Sciatic nerve (tissue), 2 donors: ENCODE results near the gene NR2F2. TPM values are rescaled to one million over a fixed set of nuclear protein-coding genes. Genes with fewer than 3 reads are reported as not detected.

Experiments used
- ATAC-seq: fragments of 200-7000 bp; cut with Tn5 transposase; one replicate; pipeline ENCODE4 v1.9.1; 2020; ENCODE audit warnings: mild to moderate bottlenecking, moderate library complexity
- DNase-seq: peaks from one replicate; pipeline ENCODE4 v3.0.0-alpha.2; 2020; ENCODE audit warnings: low spot score
- intact Hi-C: fragments of 100-400 bp; cut with DNase I; formaldehyde crosslinking; loops from one replicate; pipeline ENCODE4 v1.14.2; 2022
- total RNA-seq: library from RNA; stranded (reverse); fragmentation: NEBNext Ultra II Directional; extraction: Animal tissue kit (Norgen Biotek cat#: 25700); gene quantifications from one replicate; pipeline ENCODE4 v1.2.1, GENCODE V29; 2021
- donor health status: DM: no; HTN: no; CAD: no.
- donor health status: DM: no; HTN: no; CAD: no.

NR2F2 gene
- total RNA-seq = 242 TPM

DNA sequence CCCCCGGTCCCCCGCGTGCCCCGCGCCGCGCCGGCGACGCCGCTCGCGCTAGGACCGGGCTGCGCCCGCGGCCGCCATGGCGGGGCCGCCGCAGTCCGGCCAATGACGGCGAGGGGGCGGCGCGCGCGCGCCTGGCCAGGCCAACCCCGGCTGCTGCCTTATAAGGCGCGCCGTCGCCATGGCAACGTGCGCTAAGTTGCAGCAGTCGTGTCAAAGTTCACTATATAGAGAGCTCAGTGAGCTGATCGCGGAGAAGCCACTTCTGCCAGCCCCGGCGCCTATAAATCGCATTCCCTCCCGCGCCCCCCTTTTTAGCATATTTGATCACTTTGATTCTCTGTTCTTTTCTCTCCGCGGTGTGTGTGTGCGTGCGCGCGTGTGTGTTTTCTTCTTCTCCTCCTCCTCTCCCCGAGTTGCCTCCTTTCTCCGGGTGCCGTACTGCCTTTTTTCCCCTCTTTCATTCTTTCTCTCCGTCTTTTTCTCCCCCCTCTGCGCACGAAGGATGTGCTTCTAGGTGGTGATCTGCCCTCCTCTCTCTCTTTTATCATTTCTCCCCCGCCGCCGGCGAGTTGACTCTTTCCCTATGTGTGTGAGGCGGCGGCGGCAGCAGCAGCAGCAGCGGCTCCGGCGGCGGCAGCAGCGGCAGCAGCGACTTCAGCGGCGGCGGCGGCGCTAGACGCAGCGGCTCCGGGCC, at the start of gene NR2F2:
Gene NR2F2 (plus strand): TSS at position 251 of the 694 bp plus-strand sequence. CDS start 1,406 bp downstream, outside the sequence.
- peak; percentile 89 for ATAC-seq
- intact Hi-C loops = loop anchor here (5.0 kb wide), 1 partner anchor 562 kb away; no protein-coding TSS in a partner anchor
- peak; percentile 98 for DNase-seq

DNA sequence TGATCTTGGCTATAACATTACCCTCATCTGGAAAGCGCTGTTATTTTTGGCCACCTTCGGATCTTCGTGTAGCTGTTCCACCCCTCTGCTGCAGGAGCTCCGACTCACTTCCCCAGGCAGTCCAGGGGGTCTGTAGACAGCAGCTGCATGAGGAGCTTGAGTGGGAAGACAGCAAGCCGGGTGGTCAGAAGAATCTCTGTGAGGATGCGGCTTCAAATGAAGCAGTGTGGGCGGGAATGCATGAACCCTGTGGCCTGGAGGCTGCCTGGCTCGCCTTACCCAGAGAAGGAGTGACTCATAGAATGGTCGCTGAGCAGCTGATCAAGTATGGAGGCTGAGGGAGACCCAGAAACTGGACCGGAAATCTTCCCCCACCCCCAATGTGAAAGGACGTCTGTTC, 45.2 kb upstream of the NR2F2 start:
- DNase-seq (peak; percentile 77), ATAC-seq (peak; percentile 92)
- intact Hi-C loops = no loop called here

DNA sequence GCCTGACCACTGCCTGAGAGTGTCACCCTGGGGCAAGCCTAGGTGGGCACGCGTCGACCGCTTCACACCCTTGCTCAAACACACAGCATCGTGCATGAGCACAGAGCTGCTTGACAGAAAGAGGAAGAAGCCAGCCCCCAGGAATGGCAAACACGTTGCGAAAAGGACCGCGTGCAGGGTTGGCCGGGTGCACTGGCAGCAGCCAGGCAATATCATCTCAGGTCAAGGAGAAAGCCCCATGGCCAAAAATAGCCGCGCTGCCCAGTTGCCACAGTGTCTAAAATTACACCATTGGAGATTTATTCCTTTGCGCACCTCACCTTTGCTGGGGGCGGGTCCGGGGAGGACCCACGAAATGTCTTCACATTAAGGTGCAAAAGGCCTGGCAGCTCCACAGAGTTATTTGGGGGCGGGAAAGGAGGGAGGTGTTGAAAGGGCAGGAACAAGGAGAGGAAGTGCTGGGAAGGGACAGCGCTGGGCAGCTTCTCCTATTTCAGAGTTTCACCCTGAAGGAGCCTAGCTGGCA, 44.7 kb upstream of the NR2F2 start:
- ATAC-seq (peak; percentile 13), DNase-seq (no peak)
- intact Hi-C loops = no loop called here

GRCh38 chr15:96290679-96291078, 39.8 kb upstream of the NR2F2 start:
- intact Hi-C loops = no loop called here
- ATAC-seq (no peak), DNase-seq (no peak)

GRCh38 chr15:96292635-96293034, 37.9 kb upstream of the NR2F2 start:
- intact Hi-C loops = no loop called here
- ATAC-seq (no peak), DNase-seq (no peak)

GRCh38 chr15:96293441-96293840, 37.1 kb upstream of the NR2F2 start:
- ATAC-seq = no peak
- intact Hi-C loops = no loop called here
- DNase-seq = no peak

- intact Hi-C loops = no loop called here
- no peak for ATAC-seq
- no peak for DNase-seq
Observed at GRCh38 chr15:96294766-96295165, 35.7 kb upstream of the NR2F2 start.

DNA sequence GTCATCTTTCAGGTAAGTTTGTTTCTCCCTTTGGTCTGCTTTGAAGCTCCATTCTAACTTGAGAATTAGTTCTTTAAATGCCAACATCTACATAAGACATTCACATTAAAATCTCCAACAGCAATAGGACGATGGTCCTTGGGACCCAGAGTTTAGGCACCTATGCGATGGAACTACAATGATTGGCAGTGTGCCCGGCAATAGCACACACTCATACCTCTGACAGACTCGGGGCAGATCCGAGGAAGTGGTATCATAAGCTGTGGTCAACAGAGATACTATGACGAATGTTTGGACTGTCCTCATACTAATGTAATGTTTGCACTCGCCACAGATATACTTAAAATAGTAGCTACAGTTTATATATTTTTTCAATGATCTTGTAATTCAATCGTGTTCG, 34.2 kb upstream of the NR2F2 start:
- intact Hi-C loops = no loop called here
- ATAC-seq (no peak), DNase-seq (no peak)

DNA sequence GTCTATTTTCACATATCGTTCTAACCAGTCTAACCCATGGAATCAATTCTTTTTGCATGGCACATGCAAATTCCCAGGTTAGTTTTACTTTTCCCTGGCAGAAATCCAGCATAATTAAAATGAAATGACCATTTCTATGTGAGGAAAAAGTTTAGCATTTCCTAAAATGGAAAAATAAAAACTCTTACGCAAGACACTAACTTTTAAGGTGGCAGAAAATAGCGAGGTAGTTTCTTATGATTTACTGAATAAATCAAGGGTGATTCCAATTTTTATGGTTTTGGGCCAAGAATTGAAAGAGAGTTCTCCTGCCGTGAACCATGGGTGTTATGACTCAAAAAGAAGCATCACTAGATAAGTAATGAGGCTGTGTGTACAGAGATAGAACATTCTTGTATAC, 32.7 kb upstream of the NR2F2 start:
- intact Hi-C loops = no loop called here
- DNase-seq (no peak), ATAC-seq (no peak)

GRCh38 chr15:96298217-96298616, 32.3 kb upstream of the NR2F2 start:
- ATAC-seq (no peak), DNase-seq (no peak)
- intact Hi-C loops = no loop called here

DNA sequence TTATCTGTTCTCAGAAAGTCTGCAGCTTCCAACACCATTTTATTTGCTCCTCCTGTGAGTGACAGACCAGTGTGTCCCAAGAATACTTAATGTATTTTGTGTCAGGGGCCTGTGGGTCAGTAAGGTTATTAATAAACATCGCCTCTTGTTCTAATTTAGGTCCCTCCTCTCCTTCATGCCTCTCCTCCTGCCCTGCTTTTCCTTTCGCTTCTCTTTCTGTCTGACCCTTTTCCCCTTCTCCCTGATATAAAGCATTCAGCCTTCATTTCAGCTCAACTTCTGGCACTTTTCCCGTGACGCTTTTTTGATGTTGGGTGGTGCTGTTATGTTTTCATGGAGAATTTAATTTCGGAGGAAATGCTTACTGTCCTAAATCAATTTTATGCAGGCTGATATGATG, 29.7 kb upstream of the NR2F2 start:
- ATAC-seq (peak; percentile 51), DNase-seq (no peak)
- intact Hi-C loops = no loop called here

DNA sequence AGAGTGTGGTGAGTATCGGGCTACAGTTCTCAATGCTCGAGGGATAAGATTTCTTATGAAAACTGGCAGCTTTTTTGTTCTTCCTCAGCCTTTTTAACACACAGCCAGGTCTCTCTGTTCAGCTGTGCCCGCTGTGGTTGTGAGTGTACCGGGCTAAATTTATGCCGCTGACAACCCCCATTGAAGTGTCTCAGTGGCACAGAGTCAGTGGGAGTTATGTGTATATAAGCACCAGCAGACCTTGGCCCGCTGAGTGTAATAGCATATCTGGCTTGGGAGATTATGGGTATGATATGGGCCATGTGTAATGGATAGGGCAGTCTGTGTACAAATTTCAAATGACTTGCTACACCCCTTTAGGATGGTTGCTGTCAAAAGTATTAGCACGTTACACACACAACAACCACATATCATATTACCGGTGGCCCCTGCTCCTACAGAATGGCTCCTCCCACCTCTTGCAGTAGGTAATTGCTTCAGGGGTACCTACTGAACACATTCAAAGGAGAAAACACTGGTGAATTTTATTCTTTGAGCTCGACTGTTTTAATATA, 26.9 kb upstream of the NR2F2 start:
- no peak for DNase-seq
- intact Hi-C loops = no loop called here
- no peak for ATAC-seq

DNA sequence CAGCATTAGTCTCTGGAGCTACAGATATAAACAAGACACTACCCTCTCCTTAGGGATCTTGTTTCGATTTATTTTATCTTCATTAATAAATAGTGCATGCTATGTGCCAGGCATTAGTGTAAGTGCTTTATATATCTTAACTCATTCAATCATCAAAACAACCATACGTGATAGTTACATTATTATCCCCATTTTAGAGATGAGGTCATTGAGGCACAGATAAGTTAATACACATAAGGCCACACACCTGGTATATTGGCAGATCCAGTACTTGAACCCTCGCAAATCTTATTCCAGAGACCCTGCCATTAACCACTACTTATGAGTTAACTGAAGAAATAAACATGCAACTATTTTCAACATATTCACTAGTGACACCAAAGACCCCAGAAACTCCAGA, 25.7 kb upstream of the NR2F2 start:
- DNase-seq = no peak
- intact Hi-C loops = no loop called here
- ATAC-seq = no peak

GRCh38 chr15:96306321-96306720, 24.2 kb upstream of the NR2F2 start:
- ATAC-seq (no peak), DNase-seq (no peak)
- intact Hi-C loops = no loop called here

DNA sequence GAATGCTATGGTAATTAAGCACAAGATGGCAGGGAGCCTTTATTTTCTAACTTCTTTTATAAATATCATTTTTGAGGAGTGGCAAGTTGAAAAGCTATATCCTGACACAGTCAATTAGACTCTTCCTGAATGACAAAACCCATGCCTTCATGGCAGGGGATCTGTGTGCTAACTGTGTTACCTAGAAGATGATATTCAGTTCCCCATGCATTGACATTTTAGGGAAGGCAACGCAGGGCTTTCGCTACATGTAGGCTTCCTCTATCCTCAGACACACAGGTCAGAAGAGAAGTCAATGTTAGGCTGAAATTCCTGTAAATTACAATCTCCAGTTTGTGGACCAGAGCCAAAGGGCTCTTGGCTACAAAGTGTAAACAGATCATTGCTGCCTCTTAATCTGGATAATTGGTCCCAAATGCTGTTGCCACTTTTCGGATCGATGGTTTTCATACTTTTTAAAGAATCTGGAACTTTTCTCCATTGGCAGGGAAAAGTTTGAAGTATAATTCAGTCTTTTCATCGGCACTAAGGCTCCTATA, 22.6 kb upstream of the NR2F2 start:
- intact Hi-C loops = no loop called here
- no peak for ATAC-seq
- DNase-seq = no peak

DNA sequence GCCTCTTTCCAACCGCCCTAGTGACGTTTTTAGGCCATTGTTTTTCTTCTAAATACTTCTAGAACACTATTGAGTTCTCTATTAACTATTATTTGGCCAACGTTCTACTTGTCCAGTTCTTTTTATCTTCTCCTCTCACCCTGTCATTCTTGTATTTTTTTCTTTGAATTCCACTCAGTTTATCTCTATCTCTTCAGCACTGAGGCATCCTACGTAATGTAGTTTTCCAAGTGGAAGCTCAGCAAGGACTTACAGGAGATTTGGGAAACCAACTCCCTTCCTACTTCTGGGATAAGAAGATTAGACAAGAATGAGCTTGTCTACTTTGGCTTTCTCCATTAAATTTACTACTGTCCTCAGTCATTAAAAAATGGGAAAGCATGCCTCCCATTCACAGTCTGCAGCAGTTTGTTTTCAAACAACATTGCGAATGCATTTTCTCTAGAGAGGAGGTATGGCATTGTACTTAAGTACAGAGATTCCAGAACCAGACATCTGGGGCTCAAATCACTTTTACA, 21.3 kb upstream of the NR2F2 start:
- ATAC-seq = no peak
- DNase-seq = no peak
- intact Hi-C loops = no loop called here

GRCh38 chr15:96311256-96311955, 19.1 kb upstream of the NR2F2 start:
- no peak for DNase-seq
- ATAC-seq = peak; percentile 55
- intact Hi-C loops = no loop called here

GRCh38 chr15:96311956-96312294, 18.6 kb upstream of the NR2F2 start:
- no peak for DNase-seq
- no peak for ATAC-seq
- intact Hi-C loops = no loop called here

GRCh38 chr15:96312641-96313335, 17.7 kb upstream of the NR2F2 start:
- intact Hi-C loops = no loop called here
- ATAC-seq (peak; percentile 40), DNase-seq (no peak)
